HG03196 (cell line): ENCODE data around the gene FTSJ3.

Source experiments
- ATAC-seq: cut with Tn5 transposase; IDR thresholded peaks from one replicate; pipeline ENCODE4 v1.9.1; 2021; ENCODE audit not compliant: unreplicated experiment

Gene FTSJ3

DNA sequence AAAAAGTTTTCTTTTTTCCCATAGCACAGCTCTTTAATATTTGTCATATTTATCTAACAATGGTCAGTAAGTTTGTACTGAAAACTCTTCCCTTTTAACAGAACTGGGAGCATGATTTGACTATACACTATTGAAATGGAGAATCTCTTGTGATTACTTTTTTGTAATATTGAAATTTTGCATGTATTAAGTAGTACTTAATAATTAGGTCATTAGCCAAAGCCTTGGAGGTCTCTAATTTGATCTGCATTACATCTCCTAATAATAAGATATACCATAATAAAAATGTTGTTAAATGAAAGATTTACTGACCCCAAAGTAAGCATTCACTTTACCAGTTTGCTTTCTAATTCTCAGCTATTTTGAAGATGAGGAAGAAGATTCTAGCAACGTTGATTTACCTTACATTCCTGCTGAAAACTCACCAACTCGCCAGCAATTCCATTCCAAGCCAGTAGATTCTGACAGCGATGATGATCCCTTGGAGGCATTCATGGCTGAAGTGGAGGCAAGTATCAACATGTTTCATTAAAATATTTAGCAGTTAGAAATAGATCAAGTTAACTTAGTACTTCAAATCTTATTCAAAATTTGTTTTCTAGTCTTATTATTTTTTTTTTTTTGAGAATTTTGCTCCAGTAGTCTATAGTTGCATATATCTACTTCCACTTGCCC is 35.3 kb downstream of the FTSJ3 start:
- no peak for ATAC-seq

GRCh38 chr17:63790057-63790456 is 37.4 kb downstream of the FTSJ3 start:
- ATAC-seq = no peak

GRCh38 chr17:63786971-63787711 is 40.3 kb downstream of the FTSJ3 start:
- no peak for ATAC-seq

GRCh38 chr17:63786117-63786516 is 41.3 kb downstream of the FTSJ3 start:
- no peak for ATAC-seq

- ATAC-seq = no peak
Observed at GRCh38 chr17:63785556-63785955, 41.9 kb downstream of the FTSJ3 start.

GRCh38 chr17:63783522-63783921 is 43.9 kb downstream of the FTSJ3 start:
- ATAC-seq = no peak

DNA sequence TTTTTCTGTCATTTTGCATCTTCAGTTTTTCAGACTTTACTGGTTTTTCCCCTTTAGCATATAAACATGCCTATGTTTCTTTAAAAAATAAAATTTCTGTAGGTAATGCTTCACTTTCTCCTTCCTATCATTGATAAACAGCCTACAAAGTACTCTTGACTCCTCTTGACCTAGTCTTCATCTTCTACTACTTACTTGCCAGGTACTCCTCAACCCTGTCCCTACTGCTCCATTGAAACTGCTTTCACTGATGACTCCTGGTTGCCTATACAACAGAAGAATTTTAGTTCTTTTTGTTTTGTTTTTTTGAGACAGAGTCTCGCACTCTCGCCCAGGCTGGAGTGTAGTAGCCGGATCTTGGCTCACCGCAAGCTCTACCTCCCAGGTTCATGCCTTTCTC is 46.5 kb downstream of the FTSJ3 start:
- no peak for ATAC-seq

- no peak for ATAC-seq
Observed at GRCh38 chr17:63780507-63780906, 47.0 kb downstream of the FTSJ3 start.

GRCh38 chr17:63775420-63775819 is 52.0 kb downstream of the FTSJ3 start:
- no peak for ATAC-seq

DNA sequence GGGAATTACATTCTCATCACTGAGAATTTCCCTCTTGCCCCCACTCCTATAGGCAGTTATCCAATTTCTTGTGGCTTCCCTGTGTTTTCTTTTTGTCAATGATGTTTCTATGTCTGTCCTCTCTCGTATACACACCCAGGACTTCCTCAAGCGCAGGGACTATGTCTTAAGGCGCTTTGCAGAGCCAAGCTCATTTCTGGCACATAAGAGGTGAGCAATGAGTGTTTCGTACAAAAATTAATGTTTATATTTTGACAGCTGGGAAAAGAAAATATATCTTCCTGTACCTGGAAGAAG is 52.5 kb downstream of the FTSJ3 start:
- no peak for ATAC-seq

DNA sequence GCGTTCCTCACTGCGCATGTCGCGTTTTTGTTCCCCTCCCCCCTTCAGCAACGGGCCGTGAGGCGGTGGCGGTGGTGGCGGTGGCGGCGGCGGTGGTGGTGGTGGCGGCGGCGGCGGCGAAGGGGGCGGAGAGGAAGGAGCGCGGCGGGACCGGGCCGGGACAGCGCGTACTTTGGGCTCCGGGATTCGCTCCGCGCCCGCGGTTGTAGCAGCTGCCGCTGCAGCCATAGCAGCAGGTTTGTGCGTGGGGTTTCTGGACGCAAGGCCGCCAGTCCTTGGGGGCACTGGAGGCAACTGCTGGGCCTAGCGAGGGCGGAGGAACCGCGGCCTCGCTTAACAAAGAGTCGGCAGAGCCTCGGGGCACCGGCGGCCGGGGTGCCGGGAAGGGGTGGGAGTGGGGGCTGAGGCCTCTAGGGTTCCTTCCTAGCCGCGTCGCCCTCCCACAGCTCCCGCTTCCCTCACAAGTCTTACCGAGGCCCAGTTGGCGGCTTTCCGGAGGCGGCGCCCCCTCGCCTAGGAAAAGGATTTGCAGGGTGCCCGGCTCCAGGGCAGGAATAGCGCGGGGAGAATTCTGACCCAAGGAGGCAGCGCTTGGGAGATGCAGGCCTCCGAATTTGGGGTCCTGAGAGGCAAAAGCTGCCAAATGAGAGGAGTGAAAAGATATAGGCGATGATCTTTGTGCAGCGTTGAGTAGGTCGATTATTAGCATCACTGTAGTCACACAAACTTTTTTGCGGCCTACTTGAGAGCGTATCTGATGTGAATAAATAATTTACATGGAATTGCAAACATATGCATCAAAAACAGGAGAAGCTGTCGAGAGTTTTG is 53.1 kb downstream of the FTSJ3 start, which contains the start of gene DDX42:
Gene DDX42, plus strand, starts transcription at position 30 of the 828 bp plus-strand sequence. CDS start 12,880 bp downstream, outside the sequence.
- ATAC-seq = peak; percentile 4

DNA sequence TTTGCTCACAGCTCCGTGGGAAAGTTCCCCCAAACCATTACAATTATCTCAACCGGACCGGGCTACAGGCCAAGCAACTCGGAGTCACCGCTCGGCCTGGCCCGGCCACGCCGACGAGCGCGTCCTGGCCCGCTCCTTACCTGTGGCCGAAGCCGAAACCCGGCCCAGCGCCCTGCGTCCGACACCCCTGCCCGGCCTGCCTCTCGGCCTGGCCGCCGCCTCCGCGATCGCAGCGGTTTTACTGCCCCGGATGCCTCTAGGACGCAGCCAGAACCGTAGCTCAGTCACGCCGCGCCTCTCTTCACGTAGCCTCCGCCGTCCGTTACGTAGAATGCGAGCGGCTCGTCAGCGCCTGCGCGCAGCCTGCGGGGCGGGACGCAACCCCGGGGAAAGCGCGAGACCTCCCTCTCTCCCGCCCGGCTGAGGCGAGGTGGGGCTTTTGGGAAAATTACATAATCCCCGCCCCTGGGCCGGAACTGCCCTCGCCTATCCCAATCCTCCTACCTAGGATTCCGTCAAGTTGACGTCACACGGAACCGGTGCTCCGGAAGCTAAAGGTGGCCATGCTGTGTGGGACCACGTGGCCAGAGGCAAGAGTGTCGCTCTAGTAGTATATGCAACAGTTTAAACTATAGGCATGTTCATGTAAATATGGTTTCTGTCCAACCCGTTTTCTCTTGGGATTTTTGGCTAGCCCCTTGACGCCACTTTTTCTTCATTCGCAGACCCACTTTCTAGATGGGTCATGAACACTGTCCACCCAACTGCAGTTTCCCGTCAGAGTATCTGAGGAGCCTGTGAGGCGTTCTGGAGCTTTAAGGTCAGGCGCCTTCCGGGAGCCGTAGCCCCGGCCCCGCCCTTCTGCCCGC is 54.0 kb downstream of the FTSJ3 start, which contains the start of gene CCDC47:
Gene CCDC47, minus strand, starts transcription at position 326 of the 869 bp plus-strand sequence. CDS start 7,422 bp downstream, outside the sequence.
- peak; percentile 83 for ATAC-seq

DNA sequence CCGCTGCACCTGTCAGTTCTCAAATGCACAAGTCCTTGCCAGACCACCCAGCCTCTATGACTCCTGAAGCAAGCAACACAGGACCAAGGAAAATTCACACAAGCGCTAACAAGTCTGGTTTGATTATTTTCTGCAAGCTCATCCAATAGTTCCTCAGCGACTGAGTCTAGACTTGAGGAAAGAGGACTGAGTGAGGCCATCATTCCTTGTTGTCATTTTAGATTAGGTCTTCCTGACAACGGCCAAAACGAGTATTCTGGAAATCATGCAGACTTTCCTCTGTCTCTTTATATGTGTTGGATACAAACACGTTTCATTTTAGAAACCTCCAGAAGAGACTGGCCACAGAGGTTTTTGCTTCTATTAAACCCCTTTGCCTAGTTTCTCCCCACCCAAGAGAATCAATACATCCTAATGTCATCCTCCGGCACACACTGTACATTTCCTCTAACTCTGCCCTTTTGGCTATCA is 54.6 kb downstream of the FTSJ3 start:
- no peak for ATAC-seq
